Neural progenitor cell (in vitro differentiated cells): ENCODE data around the gene PPIP5K1. TPM values are rescaled to one million over a fixed set of nuclear protein-coding genes. Genes with fewer than 3 reads are reported as not detected.

Experiments
- DNase-seq: peaks from one replicate; pipeline ENCODE4 v3.0.0-alpha.2; 2016; ENCODE audit warnings: low spot score
- H2AFZ ChIP-seq: fragments of 200-600 bp; sonication (generic); replicated peaks from 2 replicates; pipeline ENCODE4 v1.6.1; 2016; ENCODE audit warnings: antibody characterized with exemption
- H3F3A ChIP-seq: fragments of 200-600 bp; sonication (generic); 2 replicates; pipeline ENCODE4 v1.6.1; 2016; ENCODE audit warnings: antibody characterized with exemption, low read depth
- H3K27ac ChIP-seq: fragments of 200-600 bp; sonication (generic); 2 replicates; pipeline ENCODE4 v1.5.1; 2016; ENCODE audit warnings: mild to moderate bottlenecking
- H3K27me3 ChIP-seq: fragments of 200-600 bp; sonication (generic); 2 replicates; pipeline ENCODE4 v1.6.1; 2016; ENCODE audit warnings: mild to moderate bottlenecking, moderate library complexity
- H3K36me3 ChIP-seq: fragments of 200-600 bp; sonication (generic); 2 replicates; pipeline ENCODE4 v1.5.1; 2016
- H3K4me1 ChIP-seq: fragments of 200-600 bp; sonication (generic); 2 replicates; pipeline ENCODE4 v1.6.1; 2016; ENCODE audit warnings: mixed run types
- H3K4me2 ChIP-seq: fragments of 200-600 bp; sonication (generic); 2 replicates; pipeline ENCODE4 v1.6.1; 2016
- H3K4me3 ChIP-seq: fragments of 200-600 bp; sonication (generic); 2 replicates; pipeline ENCODE4 v1.5.1; 2016
- H3K79me2 ChIP-seq: fragments of 200-600 bp; sonication (generic); 2 replicates; pipeline ENCODE4 v1.6.1; 2016; ENCODE audit warnings: low read depth
- H3K9ac ChIP-seq: fragments of 200-600 bp; sonication (generic); 2 replicates; pipeline ENCODE4 v1.6.1; 2016
- H3K9me3 ChIP-seq: fragments of 200-600 bp; sonication (generic); 2 replicates; pipeline ENCODE4 v1.5.1; 2016; ENCODE audit warnings: low read depth
- H4K20me1 ChIP-seq: fragments of 200-600 bp; sonication (generic); 2 replicates; pipeline ENCODE4 v1.6.1; 2016; ENCODE audit warnings: low read depth
- H3K27ac Mint-ChIP-seq: 3 replicates; pipeline ENCODE4 v1.8.0; 2021; ENCODE audit warnings: mixed read lengths
- H3K27me3 Mint-ChIP-seq: 2 replicates; pipeline ENCODE4 v1.8.0; 2022; ENCODE audit warnings: low read depth, mild to moderate bottlenecking, inconsistent platforms, moderate library complexity, mixed read lengths; ENCODE audit not compliant: insufficient read depth
- H3K36me3 Mint-ChIP-seq: 3 replicates; pipeline ENCODE4 v1.8.0; 2021; ENCODE audit warnings: mixed read lengths
- H3K4me1 Mint-ChIP-seq: 3 replicates; pipeline ENCODE4 v1.8.0; 2021; ENCODE audit warnings: mixed read lengths
- H3K4me3 Mint-ChIP-seq: 3 replicates; pipeline ENCODE4 v1.8.0; 2021; ENCODE audit warnings: mild to moderate bottlenecking, moderate library complexity, mixed read lengths
- H3K9me3 Mint-ChIP-seq: 3 replicates; pipeline ENCODE4 v1.8.0; 2020; ENCODE audit warnings: mixed read lengths
- CTCF ChIP-seq: fragments of 200-600 bp; sonication (generic); IDR thresholded peaks from 2 replicates; pipeline ENCODE4 v1.5.1; 2017; ENCODE audit warnings: antibody characterized with exemption, mild to moderate bottlenecking
- EZH2 ChIP-seq: fragments of 200-600 bp; sonication (generic); IDR thresholded peaks from 2 replicates; pipeline ENCODE4 v1.6.1; 2017; ENCODE audit warnings: antibody characterized with exemption, mild to moderate bottlenecking, moderate library complexity
- EZH2phosphoT487 ChIP-seq: fragments of 200-600 bp; sonication (generic); IDR thresholded peaks from 2 replicates; pipeline ENCODE4 v1.6.1; 2017; ENCODE audit warnings: antibody characterized with exemption
- total RNA-seq: library from RNA; depleted of rRNA; stranded (reverse); fragments of >200 nt; gene quantifications from 2 replicates; pipeline ENCODE4 v1.2.3, GENCODE V29; 2015; ENCODE audit warnings: low replicate concordance

The PPIP5K1 gene
- total RNA-seq, 1 donor from 2014 or later = 17.0 TPM

DNA sequence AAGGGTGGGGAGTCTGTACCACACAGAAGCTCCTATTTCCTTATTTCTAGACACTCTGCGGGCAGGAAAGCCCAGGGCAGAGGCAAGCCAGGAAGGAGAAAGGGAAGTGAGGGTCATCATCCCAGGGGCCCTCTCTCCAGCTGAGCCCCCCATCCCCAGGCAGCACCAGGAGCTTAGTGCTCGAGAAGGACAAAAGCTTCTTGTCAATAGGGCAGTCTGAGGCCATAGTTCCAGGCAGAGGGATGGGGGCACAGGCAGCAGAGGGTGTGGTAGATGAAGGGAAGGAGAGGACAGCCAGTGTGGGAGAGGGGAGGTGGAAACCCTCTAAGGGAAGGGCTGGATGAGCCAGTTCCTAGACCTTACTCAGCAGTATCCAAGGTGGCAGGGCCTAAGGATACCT is 69.9 kb downstream of the PPIP5K1 start:
- H3K4me1 Mint-ChIP-seq = peaks cover 47% of the 10 kb centered on the region
- Histone ChIP-seq H4K20me1 (no peaks in the 10 kb centered on the region), H3K36me3 (no peaks in the 10 kb centered on the region), H3K4me3 (no peak overlapping the region), H3K9me3 (no peaks in the 10 kb centered on the region), H3K27me3 (no peaks in the 10 kb centered on the region), H3F3A (peaks cover 17% of the 10 kb centered on the region), H3K9ac (no peak overlapping the region), H3K79me2 (no peaks in the 10 kb centered on the region), H3K4me2 (peak overlapping the region; percentile 82), H2AFZ (no peak overlapping the region), H3K27ac (no peak overlapping the region), H3K4me1 (peaks cover 37% of the 10 kb centered on the region)
- peaks cover 5% of the 10 kb centered on the region for H3K9me3 Mint-ChIP-seq
- DNase-seq = no peak
- TF ChIP-seq EZH2 (no peak), CTCF (no peak)
- H3K4me3 Mint-ChIP-seq = peak overlapping the region; percentile 91
- H3K27ac Mint-ChIP-seq = no peak overlapping the region
- peaks cover 45% of the 10 kb centered on the region for H3K36me3 Mint-ChIP-seq
- peaks cover 4% of the 10 kb centered on the region for H3K27me3 Mint-ChIP-seq

DNA sequence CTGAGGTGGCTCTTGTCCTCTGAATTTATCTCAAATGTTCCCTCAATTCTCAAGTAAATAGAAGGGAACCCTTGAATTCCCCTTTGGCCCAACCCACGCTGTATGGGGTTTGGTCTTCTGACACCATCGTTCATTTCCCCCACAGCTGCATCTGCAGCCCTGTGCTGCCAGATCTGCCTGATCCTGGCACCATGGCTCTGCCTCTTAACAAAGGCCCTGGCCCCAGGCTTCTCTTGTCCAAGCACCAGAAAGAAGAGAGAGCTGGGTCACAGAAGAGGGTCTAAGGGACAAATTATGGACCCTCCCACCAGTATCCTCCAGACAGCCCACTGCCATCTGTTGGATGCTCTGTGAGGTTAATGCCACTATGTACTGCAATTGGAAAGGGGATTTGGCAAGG is 70.8 kb downstream of the PPIP5K1 start:
- Mint-ChIP-seq H3K27me3 (peaks cover 4% of the 10 kb centered on the region), H3K36me3 (peaks cover 38% of the 10 kb centered on the region), H3K4me3 (peak overlapping the region; percentile 91), H3K27ac (peak overlapping the region; percentile 83), H3K4me1 (peaks cover 52% of the 10 kb centered on the region), H3K9me3 (peaks cover 3% of the 10 kb centered on the region)
- Histone ChIP-seq H3K27me3 (no peaks in the 10 kb centered on the region), H3K4me2 (peak overlapping the region; percentile 82), H4K20me1 (no peaks in the 10 kb centered on the region), H2AFZ (no peak overlapping the region), H3K36me3 (no peaks in the 10 kb centered on the region), H3K27ac (no peak overlapping the region), H3F3A (peaks cover 17% of the 10 kb centered on the region), H3K9me3 (no peaks in the 10 kb centered on the region), H3K4me3 (peak overlapping the region; percentile 52), H3K4me1 (peaks cover 39% of the 10 kb centered on the region), H3K79me2 (no peaks in the 10 kb centered on the region), H3K9ac (no peak overlapping the region)
- no peak for DNase-seq
- no peak for TF ChIP-seq EZH2phosphoT487
- no peak for TF ChIP-seq EZH2
- no peak for TF ChIP-seq CTCF

DNA sequence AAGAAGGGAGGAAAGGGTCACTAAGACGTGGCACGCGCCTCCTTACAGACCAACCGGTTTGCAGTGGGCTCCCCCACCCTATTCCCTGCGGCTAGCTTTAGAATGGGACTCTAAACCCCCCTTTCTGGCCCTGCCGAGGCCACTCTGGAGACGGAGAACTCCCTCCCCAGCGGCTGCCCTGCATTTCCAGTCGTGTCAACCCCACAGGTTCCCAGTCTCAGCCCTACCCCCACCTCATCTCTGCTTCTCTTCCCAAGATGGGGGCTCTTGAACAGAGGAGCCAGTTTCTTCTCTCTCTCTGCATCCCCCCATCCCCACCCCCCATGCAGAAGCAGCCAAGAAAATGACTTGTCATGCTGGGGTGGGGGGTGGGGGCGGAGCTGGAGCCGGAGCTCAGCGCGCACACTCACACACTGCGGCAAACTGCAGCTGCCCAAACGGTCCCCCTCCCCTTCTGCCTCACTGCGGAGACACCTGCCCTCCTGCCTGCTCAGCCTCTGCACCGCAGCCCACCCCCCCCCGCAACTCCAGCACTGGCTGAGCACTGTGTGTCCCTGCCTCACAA is 71.7 kb downstream of the PPIP5K1 start:
- peaks cover 2% of the 10 kb centered on the region for H3K27me3 Mint-ChIP-seq
- H3K9me3 Mint-ChIP-seq = no peaks in the 10 kb centered on the region
- peak overlapping the region; percentile 52 for H3K4me3 ChIP-seq
- peak overlapping the region; percentile 30 for H2AFZ ChIP-seq
- peaks cover 42% of the 10 kb centered on the region for H3K4me1 ChIP-seq
- H3K27ac ChIP-seq = no peak overlapping the region
- no peaks in the 10 kb centered on the region for H3K79me2 ChIP-seq
- no peaks in the 10 kb centered on the region for H3K36me3 ChIP-seq
- DNase-seq = peak; percentile 70
- peaks cover 61% of the 10 kb centered on the region for H3K4me1 Mint-ChIP-seq
- no peaks in the 10 kb centered on the region for H3K27me3 ChIP-seq
- no peaks in the 10 kb centered on the region for H4K20me1 ChIP-seq
- peaks cover 30% of the 10 kb centered on the region for H3K36me3 Mint-ChIP-seq
- H3K4me2 ChIP-seq = peak overlapping the region; percentile 82
- peak overlapping the region; percentile 91 for H3K4me3 Mint-ChIP-seq
- peaks cover 17% of the 10 kb centered on the region for H3F3A ChIP-seq
- no peak for TF ChIP-seq EZH2
- TF ChIP-seq CTCF = no peak
- no peak for TF ChIP-seq EZH2phosphoT487
- H3K9ac ChIP-seq = no peak overlapping the region
- no peak overlapping the region for H3K27ac Mint-ChIP-seq
- H3K9me3 ChIP-seq = no peaks in the 10 kb centered on the region
